Stimulated activated CD8-positive, alpha-beta memory T cell treated with anti-CD3 and anti-CD28 coated beads, Interleukin-7, amount 100 ng/mL, for 1 hour (primary cell): ENCODE data around the gene CELSR1.

Source experiments
- DNase-seq, 2 donors: peaks; one replicate each; pipeline ENCODE4 v3.0.0-alpha.2; 2020; ENCODE audit warnings: low read depth in 2 of 2

Gene CELSR1

DNA sequence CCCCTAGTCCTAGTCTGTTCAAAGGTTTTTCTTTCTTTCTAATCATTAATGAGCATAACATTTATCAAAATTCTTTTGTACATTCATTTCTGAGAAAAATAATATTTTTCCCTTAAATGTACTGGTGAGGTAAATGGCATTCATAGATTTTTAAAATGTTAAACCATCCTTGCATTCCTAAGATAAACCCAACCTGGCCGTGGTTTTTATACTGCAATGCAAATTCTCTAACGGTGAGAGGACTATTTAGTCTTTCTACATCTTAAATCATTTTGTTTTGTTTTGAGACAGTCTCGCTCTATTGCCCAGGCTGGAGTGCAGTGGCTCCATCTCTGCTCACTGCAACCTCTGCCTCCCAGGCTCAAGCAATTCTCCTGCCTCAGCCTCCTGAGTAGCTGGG lies 161.3 kb downstream of the CELSR1 start:
- DNase-seq: no peak

DNA sequence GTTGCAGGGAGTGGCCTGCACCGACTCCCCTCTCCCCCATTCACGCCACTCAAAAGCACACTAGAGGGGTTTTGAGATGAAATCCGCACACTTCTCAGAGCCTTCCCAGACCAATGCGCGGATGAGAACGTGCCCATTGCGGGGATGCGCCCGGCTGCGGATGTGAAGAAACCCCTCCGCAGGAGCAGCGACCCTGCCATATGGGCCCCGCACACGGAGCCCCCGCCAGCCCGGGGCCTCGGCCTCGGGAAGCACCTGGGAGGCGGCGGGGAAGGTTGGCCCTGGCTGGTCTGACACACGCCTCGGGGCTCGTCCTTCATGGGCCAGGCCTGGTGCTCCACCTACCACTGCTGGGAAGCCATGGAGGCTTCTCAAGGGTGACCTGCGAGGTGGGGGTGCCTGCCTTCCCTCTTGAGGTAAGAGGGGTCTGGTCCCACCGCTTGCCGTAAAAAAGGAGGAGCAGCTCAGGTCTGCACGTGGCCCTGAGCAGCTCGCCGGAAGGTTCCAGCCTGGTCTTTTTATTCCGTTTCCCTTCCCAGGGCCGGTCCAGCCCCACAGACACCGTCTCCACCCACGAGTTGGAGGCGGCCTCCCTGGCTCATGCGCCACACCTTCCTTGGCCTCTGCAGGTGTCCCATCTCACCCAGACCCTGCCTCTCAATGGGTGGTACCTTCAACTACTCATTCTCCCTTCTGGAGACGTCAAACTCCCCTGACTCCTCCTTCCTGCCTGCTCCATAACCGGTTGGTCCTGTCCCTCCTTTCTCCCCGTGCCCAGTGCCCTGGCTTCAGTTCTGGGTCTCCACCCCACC lies 162.6 kb downstream of the CELSR1 start:
- no peak for DNase-seq

DNA sequence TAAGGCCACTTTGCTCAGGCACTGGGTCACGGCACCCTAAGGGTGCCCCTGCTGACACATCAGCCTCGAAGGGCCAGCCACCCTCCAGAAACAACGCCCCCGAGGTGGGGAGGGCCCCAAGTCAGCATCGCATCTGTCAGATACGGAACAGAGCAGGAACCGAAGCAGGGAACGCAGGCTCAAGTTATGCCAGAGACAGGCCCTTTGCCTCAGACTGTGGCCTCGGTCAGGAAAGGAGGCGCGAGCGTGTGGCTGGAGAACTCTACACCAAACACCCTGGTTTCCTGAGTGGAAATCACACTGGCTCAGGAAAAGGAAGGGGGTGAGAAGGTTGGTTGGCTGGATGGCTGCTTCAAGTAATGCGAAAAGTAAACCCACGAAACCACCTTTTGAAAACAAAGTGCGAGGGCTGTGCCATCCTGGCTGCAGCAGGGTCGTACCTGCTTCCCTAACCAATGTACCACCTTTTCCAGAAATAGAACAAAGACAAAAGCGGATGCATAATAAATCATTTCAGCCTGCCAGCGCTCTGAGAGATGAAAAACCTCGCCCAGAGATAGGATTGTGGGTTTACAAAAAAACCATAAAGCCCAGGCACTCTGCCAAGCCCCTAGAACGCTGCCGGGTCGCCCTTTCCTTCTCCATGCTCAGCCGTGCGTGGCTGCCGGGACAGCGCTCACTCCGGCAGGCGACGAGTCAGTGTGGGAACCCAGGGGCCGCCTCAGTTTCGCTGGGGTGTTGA lies 163.3 kb downstream of the CELSR1 start:
- no peak for DNase-seq

DNA sequence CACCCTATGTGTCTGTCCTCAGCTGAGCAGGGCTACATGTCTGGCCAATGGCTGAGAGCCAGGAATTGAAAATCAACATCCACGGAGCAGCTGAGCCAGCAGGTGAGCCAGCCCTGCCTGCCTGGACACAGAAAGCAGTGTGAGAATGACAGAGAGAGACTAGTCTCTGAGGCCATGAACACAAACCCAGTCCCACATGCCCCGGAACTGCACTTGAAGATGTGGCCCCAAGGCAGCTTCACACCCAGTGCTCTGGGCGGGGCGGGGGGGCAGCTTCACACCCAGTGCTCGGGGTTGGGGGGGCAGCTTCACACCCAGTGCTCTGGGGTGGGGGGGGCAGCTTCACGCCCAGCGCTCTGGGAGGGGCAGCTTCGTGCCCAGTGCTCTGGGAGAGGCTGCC lies 164.3 kb downstream of the CELSR1 start:
- no peak for DNase-seq

DNA sequence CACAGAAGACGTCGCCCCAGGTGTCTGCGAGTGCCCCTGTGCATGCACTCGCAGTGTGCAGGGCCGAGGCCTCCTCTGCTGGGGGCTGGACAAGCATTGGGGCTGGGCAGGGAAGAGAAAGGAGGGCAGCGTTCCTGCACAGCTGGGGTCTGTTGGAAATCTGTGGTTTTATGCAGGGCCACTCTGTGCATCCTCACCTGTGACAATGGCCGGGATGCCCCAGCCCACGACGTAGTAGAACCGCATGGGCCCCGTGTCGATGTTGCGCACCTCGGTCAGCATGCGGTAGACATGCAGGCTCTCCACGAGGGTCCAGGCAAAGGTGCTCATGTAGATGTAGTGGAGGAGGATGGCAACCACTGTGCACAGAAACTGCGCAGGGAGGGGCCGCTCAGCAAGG lies 164.7 kb downstream of the CELSR1 start:
- no peak for DNase-seq

DNA sequence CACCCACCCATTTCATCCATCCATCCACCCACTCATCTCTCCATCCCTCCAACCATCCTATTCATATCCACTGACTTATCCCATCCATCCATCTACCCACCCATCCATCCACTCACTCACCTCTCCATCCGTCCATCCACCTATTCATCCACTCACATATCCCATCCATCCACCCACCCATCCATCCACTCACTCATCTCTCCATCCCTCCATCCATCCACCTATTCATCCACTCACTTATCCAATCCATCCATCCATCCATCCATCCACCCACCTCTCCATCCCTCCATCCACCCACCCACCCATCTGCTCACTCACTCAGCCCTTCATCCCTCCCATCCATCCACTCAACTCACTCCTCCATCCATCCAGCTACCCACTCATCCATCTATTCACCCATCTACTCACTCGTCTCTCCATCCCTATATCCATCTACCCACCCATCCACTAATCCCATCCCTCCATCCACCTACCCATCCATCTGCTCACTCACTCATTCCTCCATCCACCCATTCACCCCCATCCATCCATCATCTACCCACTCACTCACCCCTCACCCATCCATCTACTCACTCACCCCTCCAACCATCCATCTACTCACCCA lies 165.7 kb downstream of the CELSR1 start:
- DNase-seq: no peak

DNA sequence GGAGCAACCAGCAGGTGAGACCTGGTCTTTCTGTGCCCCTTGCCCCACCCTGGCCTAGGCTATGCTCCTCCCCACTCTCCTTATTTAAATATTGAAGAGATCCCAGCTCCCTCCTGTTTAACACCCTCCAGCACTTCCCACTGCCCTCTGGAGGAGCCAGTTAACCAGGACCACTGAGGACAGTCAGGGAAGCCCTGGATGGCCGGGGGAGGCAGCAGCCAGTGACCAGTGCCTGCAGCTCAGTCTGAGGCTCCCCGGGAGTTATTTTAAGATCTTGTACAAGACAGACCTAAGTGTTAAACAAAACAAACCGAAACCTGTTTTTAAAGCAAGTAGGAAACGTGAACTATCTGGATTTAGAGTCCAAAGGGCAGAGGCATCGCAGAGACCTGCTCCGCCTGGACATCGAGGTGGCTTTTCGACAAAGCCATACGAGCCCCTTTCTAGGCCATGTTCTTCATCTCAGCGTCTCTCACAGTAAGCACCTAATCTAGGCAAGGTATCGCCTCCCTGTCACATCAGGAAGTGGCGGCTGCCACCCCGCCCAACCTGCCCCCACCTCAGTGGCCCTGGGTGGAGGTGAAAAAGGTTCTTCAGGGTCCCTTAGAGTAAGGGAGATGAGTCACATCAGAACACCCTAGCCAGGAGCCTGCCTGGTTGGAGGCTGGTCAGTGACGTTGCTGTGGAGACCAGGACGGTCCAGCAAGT lies 166.7 kb downstream of the CELSR1 start:
- peak; percentile 25 to 34 for DNase-seq

DNA sequence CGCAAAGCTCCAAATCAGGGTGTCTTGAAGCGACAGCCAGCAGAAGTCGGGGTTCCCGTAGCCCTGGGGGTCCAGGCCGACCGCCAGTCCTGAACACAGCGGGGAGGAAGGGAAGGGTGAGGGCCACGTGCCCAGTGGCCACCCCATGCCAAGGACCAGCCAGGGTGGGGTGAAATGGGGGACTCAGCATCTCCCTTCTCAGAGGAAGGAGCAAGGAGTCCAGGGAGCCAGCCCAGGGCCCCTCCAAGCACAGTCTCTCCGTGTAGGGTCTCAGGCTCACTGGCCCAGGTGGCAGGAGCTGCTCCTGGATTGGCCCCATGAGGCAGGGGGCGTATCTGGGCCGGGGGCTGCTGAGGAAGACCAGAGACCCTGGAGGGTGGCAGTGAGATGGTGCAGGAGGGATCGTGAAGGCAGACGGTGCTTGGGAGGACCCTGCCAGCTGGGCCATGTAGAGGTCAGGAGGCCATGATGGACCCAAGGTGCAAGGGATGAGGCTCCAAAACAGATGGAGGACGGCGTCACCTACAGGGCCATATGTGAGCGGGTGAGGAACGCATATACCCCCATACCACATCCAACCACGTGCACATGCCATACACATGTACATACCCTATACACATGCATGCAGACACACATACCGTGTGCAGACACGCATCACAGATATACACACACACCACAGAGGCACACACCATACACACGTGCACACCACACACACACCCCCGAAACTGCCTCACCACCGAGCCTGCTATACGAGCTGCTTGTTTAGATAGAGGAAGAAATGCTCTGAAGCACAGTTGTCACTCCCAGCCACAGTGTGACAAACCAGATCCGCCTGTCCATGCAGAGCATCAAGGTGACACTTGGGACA lies 167.5 kb downstream of the CELSR1 start:
- DNase-seq: no peak

DNA sequence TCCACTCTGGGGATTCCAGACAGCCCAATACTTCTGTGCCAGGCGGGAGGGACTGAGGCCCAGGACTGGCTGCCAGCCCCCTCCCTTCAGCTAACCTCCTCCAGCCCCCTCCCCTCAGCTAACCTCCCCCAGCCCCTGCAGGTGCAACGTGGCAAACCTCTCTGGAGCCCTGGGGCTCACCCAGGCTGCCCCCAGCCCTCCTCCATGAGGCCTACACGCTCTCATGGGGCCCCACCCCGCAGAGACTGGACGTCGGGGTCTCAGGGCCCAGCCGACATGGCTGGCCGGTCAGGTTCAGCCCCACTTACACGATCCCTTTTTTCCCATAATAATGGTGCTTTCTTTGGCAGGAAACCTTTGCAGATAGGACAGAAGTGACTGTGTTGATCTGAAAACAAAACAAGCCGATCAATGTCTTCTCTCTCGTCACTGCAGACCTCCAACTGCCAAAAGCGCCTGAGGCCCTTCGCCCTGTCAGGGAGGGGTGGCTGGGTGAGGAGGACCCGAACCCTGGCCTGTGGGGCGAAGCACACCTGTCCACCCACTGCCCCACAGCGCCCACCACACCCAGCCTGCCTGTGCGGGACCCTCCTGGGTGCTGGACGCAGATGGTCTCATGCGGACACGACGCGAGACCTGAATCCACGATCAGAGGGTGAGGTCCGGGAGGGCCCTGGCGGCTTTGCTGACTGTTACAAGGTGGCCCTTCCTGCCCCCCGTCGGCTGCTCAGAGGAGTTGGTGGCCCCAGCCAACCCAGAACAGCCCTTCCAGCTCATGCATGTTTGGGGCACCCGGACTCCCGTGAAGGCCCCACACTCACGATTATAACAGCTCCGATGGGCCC lies 168.3 kb downstream of the CELSR1 start:
- DNase-seq: no peak

DNA sequence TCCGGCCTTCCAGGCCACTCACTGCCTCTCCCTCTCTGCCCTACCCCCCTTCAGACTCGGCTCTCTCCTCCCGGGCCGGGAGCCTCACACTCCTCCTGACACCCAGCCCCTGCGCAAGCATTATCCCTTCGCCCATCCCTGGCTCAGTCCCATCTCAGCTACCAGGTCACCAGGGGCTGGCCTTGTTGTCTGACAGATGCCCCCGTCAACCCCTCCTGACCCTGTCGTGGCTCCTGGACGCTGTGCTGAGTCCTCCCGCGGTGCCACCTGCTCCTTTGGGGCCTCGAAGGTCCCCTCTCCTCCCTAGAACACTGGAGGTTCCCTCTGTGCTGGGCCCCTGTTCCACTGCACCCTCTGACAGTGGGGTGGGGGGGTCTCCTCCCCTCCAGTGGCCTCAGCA lies 169.0 kb downstream of the CELSR1 start:
- no peak for DNase-seq

DNA sequence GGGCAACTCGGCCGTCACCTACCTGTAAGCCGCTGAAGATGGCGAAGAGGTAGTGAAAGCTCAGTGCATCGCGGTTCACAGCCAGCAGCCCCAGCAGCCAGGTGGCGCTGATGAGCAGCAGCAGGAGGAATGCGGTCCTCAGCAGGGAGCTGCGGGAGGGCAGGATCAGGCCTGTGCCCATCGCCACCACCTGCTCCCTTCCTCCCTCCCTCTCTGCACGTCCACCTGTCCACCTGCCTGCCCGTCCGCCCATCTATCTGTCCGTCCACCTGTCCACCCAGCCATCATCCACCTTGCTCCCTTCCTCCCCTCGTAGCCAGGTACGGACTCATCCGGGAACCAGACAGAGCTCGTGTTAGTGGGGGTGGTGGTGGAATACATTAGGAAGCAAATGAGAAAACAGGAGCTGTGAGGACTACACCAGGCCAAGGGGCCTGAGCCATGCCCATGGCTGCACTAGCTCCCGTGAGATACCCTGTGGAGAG lies 169.7 kb downstream of the CELSR1 start:
- DNase-seq: peak; percentile 31 to 41

DNA sequence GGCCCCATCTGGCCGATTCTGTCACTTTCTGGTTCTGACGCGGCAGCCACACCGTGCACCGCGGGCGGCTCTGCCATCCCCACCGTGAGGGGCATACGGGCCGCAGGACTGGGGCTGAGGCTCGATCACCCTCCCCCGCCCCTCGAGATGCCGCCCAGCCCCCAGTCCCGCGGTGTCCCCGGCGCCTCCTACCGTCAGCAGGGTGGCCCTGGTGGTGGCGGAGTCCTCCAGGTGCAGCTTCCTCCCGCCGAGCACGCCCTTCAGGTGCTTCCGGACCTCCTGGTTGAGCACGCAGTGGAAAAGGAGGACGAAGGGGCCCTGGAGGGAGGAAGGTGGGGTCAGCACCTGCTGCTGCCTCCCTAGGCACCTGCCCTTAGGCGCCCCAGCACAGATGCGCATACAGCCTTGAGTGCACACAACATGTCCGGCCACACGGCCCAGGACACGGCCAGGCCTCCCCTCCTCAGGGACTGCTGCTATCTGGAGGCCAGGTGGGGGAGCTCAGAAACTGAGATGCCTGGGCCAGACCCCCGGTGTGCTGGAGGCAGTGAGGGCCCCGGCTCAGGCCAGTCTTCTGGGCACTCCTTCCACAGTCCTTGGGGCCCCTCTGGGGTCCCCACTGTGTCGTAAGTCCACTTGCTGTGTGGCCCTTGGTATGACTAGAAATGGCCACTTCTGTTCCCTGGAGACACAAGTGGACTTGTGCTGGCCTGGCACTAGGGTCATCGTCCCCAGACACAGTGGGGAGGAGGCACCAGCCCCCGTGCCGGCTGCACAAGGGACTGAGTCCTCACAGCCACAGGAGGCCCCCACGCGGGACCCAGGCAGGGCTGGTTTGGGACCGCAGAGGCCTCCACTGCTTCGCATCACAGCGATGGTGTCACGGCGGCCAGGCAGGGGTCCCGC lies 170.4 kb downstream of the CELSR1 start:
- DNase-seq: no peak

DNA sequence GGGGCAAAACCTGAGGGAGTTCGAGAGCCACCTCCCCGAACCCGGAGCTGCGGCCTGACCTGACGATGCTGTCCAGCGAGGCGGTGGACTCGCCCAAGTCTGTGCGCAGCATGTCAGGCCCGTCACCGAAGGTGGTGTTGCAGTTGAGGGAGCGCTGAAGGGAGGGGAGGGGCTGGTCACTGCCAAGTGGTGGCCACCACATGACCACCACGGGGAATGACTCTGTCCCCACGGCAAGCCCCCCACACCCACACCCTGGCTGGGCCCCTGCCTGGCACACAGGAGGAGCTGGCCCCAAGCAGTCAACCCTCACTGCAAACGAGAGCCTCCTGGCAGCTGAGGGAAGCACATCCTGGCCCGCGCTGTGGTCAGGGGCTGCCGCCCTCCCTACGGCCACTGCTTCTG lies 171.1 kb downstream of the CELSR1 start:
- DNase-seq: no peak

DNA sequence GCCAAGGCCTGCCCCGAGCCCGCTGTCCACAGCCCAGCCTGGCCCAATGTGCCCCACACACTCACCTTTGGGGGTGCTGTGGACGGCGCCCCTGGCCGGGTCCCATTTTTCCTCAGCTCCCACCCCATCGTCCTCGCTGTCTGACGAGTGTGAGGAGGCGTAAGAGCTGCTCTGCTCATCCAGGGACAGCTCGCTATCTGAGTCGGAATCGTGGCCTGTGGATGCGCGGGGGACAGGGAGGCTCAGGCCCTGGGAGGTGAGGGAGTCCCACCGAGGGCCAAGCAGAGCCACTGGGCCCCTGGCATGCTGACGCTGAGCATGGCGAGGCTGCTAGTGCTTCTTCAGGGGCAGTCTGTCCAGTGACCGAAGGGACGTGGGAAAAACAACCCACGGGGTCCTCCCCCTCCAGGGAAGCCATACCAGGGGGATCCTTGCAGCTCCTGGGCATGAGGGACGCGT lies 172.2 kb downstream of the CELSR1 start:
- DNase-seq: no peak

DNA sequence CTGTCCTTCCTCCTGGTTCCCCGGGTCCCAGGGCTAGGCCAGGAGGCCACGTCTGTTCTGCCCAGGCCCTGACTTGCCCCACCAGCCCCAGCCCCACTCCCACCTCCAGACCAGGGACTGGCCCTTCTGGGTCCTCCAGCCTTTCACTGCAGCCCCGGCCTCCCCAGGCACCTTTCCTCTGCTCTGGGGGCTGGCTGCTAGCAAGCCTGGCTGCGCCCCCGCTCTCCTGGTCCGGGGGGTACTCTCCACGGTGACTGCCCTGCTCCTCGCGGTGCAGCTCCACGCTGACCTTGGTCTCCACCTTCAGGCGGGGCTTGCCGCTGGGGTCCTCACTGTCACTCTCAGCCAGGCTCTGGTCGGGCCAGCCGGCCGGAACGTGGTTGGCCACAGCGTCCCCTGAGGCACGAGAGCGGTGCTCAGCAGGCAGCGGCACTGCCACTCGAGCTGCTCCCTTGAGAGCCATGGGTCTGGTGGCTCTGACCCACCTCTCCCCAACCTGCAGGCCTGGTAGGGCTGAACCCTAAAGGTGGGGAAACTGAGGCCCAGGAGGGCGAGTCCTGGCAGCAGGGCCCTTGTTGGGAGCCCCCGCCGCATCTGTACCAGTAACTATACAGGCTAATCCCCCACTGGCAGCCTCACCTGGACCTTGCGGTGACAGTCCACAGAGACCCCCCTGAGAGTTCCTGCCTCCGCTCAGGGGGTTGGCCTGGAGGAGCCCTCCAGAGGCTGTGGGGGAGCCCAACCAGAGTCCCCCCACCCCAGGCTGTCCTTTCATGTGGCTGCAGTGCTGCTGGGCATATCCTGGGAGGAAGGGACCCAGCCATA lies 172.9 kb downstream of the CELSR1 start:
- no peak for DNase-seq

DNA sequence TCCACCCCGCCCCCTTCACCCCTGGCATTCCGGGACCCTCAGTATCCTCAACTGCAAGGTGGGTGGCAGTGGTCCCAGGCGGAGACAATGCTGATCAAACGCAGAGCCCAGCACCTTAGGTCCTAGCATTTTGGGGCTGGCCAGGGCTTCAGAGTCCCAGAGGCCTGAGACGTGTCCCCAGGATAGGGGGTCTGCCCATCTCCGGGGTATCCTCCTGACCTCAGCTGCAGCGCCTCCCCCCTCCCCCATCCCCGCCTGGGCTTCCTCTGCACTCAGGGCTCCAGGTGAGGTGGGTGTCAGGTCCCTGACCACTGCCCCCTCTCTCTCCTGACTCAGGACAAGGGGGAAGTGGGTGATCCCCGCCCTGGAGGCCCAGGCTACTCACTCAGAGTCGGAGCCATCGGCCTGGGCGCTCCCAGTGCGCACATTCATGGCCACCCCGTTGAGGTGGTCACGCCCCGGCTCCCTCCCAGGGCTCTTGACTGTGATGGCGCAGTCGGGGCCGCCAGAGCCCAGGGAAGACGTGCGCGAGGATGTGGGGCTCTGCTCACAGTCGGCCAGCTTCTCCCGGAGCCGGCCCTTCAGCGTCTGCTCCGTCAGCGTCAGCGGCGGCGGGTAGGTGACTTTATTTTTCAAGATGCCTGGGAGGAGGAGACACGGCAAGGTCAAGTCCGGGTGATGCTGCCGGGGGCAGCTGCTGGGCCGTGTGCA lies 173.7 kb downstream of the CELSR1 start:
- no peak for DNase-seq

DNA sequence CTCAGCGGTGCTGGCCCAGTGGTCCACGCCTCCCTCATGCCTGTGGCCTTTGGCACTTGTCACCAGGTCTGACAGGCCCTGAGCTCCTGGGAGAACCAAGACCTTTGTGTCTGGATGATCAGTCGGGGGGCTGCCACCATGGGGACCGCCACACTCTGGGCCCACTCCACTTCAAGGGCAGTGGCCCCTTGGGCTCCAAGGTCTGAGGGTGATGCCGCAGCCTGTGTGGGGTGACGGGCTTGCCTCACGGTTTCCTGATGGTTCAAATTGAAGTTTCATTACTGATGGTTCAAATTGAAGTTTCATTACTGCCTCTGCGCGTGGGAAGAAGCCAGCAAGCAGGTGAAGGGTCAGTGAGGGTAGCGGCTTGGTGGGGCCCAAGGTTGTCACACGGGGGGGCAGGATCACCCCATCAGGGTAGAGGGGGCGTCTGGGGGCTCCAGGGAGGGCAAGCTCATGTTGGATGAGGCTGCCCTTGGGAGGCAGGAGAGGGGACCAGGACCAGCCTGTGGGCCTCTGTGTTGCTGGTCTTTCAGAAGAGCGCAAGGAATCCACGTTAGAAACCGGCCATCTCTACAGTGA lies 174.4 kb downstream of the CELSR1 start:
- DNase-seq: no peak
